NCI-H2196 treated with DMSO at 0.1 percent for 48 hours (cell line): ENCODE data around the gene UCKL1.

Experiments used
- DNase-seq: peaks from one replicate; lab custom pipeline; 2025; ENCODE audit not compliant: unreplicated experiment; lab: John Stamatoyannopoulos, UW

UCKL1 gene

GRCh38 chr20:63959699-63960075 is 3.5 kb upstream of the UCKL1 start:
- DNase-seq, result no peak

GRCh38 chr20:63958964-63959698 is 2.9 kb upstream of the UCKL1 start:
- DNase-seq, result no peak

DNA sequence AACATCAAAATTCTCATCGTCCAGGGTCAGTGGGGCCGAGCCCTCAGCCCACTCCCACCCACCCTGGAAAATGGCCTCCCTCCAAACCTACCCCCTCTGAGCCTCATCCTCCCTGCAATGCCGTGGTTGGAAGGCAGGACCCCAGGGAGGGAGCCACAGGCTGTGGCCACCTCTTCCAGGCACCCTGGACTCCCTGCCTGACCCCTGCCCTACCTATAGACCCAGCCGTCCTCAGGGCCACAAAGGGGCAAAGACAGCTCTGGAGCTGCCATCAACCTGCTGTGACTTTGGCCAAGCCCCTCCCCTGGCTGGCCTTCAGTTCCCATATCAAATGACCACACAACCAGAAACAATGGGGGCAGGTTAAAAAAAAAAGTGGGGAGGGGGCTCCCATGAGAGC is 2.3 kb upstream of the UCKL1 start:
- DNase-seq, result no peak

- peak; percentile 85 for DNase-seq
Observed at GRCh38 chr20:63957690-63958441, 1.6 kb upstream of the UCKL1 start.

DNA sequence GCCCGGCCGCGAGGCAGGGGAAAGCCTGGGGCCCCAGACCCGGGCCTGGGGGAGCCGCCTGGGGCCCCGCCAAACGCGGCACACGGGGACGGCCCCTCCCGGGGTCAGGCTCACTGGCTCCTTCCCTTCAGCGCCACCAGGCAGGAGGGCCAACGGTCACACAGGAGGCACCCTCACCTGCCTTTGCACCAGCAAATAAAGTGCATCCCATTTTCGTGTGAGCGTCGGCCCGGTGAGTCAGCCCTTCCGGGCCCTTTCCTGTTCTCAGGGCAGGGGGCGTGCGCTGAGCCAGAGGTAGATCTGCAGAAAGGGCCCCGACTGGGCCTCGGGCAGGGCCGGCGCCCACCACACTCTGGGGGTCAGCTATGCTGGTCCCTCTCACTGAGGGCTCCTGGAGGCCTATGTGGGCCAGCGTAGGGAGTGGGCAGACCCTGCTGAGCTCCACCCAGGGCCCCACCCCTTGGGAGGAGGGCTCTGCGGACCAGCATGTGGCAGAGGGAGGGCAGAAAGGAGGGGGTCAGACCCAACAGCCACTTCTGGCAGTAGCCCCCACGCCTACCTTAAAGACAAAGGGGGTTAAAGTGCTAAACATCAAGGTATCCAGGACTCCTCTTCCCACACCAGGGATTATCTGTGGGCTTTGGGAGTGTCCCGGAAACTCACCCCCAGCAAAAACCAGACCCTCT is 931 bp upstream of the UCKL1 start:
- peak; percentile 85 for DNase-seq

DNA sequence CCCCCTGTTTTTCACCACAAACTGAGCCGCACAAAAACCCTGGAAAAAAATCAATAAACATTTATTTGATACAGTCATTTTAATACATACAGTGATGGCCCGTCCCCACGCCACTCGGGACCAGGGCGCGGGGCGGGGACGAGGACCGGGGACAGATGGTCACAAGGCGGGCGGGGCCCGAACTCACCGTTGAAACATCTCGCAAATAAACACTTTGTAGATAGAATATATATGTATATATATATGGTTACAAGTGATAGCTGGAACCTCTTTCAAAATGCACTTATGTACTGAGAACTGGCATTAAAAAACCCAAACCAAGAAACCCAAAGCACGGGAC is 418 bp upstream of the UCKL1 start:
- no peak for DNase-seq

DNA sequence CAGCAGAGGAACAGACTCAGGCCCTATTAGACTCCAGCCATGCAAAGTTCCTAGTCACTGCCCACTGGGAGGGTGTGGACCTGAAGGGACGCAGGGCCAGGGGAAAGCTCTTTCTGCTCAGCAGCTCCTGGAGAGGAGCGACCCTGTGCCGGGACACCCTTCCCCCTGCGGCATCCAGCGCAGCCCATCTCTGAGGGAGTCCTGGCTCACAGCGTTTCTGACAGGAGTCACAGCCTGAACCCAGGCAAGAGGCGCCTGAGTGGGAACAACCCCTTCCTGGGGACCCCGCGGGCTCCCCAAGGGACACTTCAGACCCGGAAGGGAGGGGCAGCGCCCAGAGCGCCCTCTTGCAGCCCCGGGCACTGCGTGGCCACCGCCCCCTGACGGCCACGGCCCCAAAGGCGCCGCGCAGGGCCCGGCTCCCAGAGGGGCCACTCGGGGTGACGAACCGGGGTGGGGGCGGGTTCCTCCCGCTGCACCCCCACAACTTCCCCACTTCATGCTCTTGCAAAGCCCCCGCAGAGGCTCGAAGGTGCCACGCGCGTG is 862 bp downstream of the UCKL1 start:
- DNase-seq, result no peak

DNA sequence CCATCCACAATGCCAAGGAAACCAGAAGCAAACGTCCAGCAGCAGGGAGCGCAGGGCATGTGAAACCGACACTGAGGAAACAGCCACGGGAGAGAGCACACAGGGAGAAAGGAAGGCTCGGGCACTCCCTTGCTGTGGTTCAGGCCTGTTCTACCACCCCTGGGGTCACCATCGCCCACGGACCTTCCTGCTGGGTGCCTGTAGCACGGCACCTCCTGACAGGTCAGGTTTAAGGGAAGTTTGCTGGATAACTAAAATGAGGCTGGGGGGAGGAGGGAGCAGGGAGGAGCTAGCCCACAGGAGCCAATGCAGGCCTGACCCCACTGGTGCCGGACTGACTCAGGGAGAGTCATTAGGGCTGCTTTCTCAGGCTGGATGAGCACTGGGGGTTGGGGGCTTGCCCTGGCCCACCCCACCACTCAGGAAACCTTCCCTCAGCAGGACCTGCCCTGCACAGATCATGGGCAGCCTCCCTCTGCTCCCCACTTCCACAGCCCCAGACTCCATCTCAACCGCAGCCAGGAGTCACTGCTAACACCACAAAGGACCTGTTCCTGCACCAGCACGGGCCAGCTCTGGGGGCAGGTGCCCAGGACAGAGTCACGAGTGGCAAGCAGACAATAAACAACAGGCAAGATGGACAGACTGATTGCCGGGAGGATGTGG is 2.3 kb downstream of the UCKL1 start:
- no peak for DNase-seq

- DNase-seq, result no peak
Observed at GRCh38 chr20:63952769-63953168, 3.4 kb downstream of the UCKL1 start.

DNA sequence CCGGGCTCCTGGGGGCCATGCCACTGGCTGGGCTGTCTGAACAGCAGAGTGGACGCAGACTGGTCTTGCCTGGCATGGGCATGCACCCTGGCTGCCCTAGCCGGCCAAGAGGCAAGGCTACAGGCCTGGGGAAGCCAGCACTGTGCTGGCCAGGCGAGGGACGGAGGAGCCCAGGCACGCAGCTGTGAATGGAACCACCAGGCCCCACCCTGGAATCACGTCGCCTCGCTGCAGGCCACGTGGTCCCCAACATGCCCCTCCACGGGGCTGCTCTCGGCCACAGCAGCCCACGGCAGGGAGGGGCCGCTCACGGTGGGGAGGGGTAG is 4.0 kb downstream of the UCKL1 start:
- DNase-seq, result no peak

DNA sequence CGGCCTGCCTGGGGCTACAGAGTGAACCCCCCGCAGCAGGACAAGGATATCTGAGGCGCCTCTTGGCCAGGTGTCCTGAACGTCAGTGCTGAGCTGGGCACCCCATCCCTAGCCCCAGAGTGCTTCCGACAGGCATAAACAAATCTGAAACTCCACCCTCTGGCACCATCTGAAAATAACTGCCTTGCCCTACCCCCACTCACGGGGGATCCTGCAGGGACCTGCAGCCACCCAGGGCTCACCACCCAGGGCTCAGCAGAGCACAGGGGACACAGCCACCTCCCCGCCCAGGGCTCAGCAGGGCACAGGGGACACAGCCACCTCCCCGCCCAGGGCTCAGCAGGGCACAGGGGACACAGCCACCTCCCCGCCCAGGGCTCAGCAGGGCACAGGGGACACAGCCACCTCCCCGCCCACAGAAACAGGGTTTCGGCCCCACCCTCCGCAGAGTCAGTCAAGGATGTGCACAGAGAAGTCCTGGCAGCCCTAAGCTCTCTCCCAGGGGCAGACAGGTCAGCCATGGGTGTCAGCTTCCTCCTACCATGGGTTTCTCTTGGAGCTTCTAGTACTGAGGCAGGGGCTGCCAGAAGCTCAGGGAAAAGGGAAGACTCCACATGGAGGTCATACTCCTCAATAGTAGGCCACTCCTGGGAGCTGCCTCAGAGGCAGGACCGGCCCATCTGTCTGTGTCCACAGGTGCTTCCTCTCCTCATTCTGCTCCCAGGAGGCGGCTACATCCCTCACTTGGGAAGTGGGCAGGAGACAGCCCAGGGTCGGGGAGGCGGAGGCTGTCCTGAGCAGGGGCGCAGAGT is 4.6 kb downstream of the UCKL1 start:
- DNase-seq, result no peak

DNA sequence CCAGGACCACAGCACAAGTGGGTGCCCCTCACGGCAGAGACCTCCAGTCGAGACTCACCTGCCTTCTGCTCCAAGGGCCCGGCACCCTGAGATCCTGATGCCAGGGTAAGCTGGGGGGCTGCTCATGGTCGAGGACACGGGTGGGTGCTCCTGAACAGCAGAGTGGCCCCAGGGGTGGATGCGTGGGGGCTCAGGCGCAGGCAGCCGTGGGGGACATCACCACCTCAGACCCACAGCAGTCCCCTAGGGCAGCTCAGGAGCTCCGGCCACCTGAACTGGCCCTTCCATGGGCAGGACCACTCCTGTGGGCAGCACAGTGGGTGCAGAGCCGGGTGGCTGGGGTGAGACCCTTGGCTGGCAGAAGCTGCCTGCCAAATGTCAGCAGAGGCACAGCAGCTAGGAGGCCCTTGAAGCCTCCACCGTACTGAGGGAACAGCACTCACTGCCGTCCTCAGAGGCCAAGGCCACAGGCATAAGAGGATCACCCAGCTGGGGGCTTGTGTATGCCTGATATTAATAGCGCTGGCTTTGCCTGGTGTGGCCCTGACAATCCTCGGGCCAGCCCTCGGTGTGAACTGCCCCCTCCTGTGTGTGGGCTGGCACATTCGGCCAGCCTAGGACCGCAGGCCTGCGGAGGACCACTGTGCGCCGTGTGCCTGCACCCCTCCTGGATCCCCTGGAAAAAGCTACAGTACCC is 5.4 kb downstream of the UCKL1 start:
- no peak for DNase-seq

DNA sequence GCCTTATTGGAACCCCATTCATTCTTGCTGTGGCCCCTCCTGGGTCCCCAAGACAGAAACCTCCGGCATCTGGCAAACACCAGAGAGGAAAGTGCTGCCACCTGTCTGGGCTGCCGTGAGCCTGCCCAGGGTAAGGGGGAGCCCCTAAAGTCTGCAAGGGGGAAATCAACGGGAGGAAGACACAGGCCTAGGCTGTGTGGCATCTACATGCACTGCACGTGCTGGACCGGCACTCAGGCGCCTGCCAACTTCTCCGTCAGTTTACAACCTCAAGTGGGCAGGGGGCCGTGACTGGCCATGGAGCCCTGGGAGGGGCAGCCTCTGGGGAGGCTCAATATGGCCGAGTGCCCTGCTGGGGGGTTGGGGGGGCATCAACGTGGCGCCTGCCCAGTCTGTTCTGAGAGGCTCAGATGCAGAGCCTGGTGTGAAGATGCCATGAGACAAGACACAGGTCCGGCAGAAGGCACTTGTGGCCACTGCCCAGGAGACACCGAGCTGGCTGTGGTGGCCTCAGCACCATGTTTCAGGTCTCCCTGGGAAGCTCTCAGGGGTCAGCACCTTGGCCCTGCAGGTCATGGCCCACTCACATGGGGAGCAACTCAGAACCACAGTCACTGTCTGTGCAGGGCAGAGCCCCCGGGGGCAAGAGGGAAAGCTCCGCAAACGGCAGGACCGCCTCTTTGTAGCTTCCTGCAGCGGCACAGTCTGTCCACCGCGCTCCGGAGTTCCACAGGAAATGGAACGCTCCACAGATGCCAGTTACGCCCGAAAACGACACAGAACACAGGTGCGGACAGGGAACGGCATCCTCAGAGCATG is 8.4 kb downstream of the UCKL1 start:
- DNase-seq, result no peak

- no peak for DNase-seq
Observed at GRCh38 chr20:63946986-63947637, 9.1 kb downstream of the UCKL1 start.

DNA sequence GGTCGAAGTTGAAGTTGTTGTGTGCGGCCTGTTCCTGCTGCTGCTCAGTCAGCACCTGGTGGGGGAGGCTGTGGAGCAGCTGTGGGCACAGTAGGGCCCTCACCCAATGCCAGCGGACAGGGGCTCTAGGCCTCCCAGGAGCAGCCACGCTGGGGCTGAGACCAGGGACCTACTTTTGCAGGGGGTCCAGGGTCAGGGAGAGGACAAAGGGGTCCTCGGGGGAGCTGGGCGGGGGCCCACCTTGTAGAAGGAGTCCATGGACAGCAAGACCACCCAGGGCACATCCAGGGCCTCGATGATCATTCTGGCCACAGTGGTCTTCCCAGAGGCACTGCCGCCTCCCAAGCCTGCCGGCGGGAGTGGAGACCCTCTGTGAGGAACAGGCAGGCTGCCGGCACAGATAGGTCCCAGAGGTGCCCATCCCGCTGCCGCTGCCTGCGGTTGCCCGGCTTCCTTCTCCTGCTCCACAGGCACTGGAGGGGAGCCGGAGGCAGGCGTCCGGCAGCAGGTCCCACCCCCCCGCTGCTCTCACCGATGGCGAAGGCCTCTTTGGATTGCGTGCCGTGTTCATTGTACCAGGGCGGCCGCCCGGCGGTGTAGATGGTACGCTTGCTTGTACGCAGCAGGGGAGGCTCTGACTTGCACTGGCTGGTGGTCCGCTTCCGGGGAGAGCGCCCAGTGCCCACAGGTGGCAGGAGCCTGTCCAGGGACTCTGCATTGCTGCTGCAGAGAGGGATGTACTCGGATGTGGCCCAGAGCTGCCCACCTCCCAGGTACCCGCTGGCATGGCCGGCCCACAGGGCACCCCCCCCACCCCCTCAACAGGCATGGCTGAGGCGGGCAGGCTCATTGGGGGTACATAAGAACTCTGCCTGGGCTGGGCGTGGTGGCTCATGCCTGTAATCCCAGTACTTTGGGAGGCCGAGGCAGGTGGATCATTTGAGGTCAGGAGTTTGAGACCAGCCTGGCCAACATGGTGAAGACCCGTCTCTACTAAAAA is 10.0 kb downstream of the UCKL1 start:
- no peak for DNase-seq

GRCh38 chr20:63945031-63945658 is 11.1 kb downstream of the UCKL1 start:
- DNase-seq, result no peak
